A549 (cell line): Measurements from ENCODE around the gene RIN1.

Source experiments
- CTCF ChIP-seq: fragments of >200 bp; sonication (Bioruptor Twin); formaldehyde crosslinking; IDR thresholded peaks from 3 replicates; pipeline ENCODE4 v1.5.1; 2016
- RNF2 ChIP-seq: fragments of 200-600 bp; sonication (generic); IDR thresholded peaks from 2 replicates; pipeline ENCODE4 v1.6.1; 2016; ENCODE audit warnings: low read depth, mild to moderate bottlenecking, antibody characterized with exemption, moderate library complexity, borderline replicate concordance

- TF ChIP-seq RNF2 (no peak), CTCF (no peak)
Observed at GRCh38 chr11:66297610-66298009, 38.6 kb downstream of the RIN1 start.
